NB4 (cell line): ENCODE data around the gene MCC.

Experiments
- POLR2A ChIP-seq: IDR thresholded peaks from 2 replicates; pipeline ENCODE4 v1.6.1; 2011; ENCODE audit warnings: mild to moderate bottlenecking; ENCODE audit not compliant: insufficient read length; ENCODE audit errors: extremely low read depth
- TF ChIP-seq, protein P1 (sequence below): IDR thresholded peaks from one replicate; pipeline ENCODE4 v1.5.1; 2012; ENCODE audit warnings: low read depth, low read length

DNA sequence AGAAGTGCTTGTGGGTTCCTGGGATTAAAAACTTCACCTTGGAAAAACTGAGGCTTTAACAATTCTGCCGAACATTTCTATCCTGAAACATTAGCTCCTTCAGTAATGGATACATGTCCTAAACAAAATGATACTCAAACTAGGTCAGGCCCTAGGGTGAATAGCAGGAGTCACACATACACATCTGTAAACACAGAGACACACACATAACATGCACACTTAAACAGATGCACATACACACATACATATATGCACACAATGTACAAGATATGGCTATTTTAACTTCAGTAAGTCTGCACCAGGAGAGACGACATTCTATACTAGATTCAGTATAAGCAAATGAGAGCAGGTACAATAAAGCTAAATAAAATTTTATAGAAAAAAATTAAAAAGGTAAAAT is 387.3 kb downstream of the MCC start:
- TF ChIP-seq, protein P1, sequence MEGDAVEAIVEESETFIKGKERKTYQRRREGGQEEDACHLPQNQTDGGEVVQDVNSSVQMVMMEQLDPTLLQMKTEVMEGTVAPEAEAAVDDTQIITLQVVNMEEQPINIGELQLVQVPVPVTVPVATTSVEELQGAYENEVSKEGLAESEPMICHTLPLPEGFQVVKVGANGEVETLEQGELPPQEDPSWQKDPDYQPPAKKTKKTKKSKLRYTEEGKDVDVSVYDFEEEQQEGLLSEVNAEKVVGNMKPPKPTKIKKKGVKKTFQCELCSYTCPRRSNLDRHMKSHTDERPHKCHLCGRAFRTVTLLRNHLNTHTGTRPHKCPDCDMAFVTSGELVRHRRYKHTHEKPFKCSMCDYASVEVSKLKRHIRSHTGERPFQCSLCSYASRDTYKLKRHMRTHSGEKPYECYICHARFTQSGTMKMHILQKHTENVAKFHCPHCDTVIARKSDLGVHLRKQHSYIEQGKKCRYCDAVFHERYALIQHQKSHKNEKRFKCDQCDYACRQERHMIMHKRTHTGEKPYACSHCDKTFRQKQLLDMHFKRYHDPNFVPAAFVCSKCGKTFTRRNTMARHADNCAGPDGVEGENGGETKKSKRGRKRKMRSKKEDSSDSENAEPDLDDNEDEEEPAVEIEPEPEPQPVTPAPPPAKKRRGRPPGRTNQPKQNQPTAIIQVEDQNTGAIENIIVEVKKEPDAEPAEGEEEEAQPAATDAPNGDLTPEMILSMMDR = no peak
- no peak for TF ChIP-seq POLR2A
